Gastroesophageal sphincter (tissue), 4 donors: ENCODE results near the gene SLC38A10. TPM values are rescaled to one million over a fixed set of nuclear protein-coding genes. Genes with fewer than 3 reads are reported as not detected.
A peak's percentile ranks its signal among the peaks of the same experiment; 100 is the strongest.

Experiments
- ATAC-seq: fragments of 150-250 bp; one replicate; pipeline ENCODE4 v1.9.1; 2016; ENCODE audit warnings: mild to moderate bottlenecking, moderate library complexity
- H3K27ac ChIP-seq, 4 donors: fragments of 200-600 bp; sonication (generic) in 3 of 4; 1 replicate in 3 of 4; 2 replicates in 1 of 4; pipeline ENCODE4 v1.5.1; 2016 to 2019
- H3K27me3 ChIP-seq: fragments of 200-600 bp; sonication (generic); one replicate; pipeline ENCODE4 v1.5.1; 2019
- H3K36me3 ChIP-seq, 2 donors: fragments of 200-600 bp; sonication (generic); one replicate each; pipeline ENCODE4 v1.5.1; 2019; ENCODE audit warnings: control low read depth in 1 of 2
- H3K4me1 ChIP-seq, 3 donors: fragments of 200-600 bp; sonication (generic); 1 replicate in 2 of 3; 2 replicates in 1 of 3; pipeline ENCODE4 v1.5.1; 2016 to 2019; ENCODE audit warnings: control low read depth in 2 of 3
- H3K4me3 ChIP-seq, 2 donors: fragments of 200-600 bp; sonication (generic); one replicate each; pipeline ENCODE4 v1.5.1; 2019; ENCODE audit warnings: mild to moderate bottlenecking in 1 of 2, moderate library complexity in 1 of 2
- H3K9me3 ChIP-seq, 3 donors: fragments of 200-600 bp; sonication (generic); one replicate each; pipeline ENCODE4 v1.5.1; 2017 to 2019; ENCODE audit warnings: control low read depth in 2 of 3
- EP300 ChIP-seq: sonication (generic); formaldehyde crosslinking; IDR thresholded peaks from one replicate; pipeline ENCODE4 v1.6.1; 2017; ENCODE audit warnings: antibody characterized with exemption, mild to moderate bottlenecking
- POLR2A ChIP-seq, 2 donors: fragments of 450-650 bp; IDR thresholded peaks; one replicate each; pipeline ENCODE4 v1.6.1; 2017; ENCODE audit warnings: antibody characterized with exemption in 2 of 2, mild to moderate bottlenecking in 2 of 2, moderate library complexity in 1 of 2
- POLR2AphosphoS5 ChIP-seq: sonication (generic); formaldehyde crosslinking; IDR thresholded peaks from one replicate; pipeline ENCODE4 v1.6.1; 2017; ENCODE audit warnings: antibody characterized with exemption
- WGBS, 2 donors: methylation state at CpG; one replicate each; pipeline ENCODE4 v1.1.5; 2018; ENCODE audit warnings: low coverage in 1 of 2; 5-methylcytosine and 5-hydroxymethylcytosine counted together
- total RNA-seq, 4 donors: library from RNA; depleted of rRNA; stranded (reverse); fragments of >200 nt; gene quantifications; one replicate each; pipeline ENCODE4 v1.1.0, GENCODE V29; 2016
- TF ChIP-seq, protein P1 (sequence below), 4 experiments: fragments of 200-600 bp in 2 of 4; fragments of 450-650 bp in 2 of 4; sonication (generic) in 1 of 4; IDR thresholded peaks; one replicate each; pipeline ENCODE4 v1.5.1; 2017 to 2019; ENCODE audit warnings: antibody characterized with exemption in 4 of 4, mild to moderate bottlenecking in 2 of 4, moderate library complexity in 2 of 4

The SLC38A10 gene
- total RNA-seq, 4 donors from 2014 or later: 70.5 to 99.6 (median 81.8) TPM

DNA sequence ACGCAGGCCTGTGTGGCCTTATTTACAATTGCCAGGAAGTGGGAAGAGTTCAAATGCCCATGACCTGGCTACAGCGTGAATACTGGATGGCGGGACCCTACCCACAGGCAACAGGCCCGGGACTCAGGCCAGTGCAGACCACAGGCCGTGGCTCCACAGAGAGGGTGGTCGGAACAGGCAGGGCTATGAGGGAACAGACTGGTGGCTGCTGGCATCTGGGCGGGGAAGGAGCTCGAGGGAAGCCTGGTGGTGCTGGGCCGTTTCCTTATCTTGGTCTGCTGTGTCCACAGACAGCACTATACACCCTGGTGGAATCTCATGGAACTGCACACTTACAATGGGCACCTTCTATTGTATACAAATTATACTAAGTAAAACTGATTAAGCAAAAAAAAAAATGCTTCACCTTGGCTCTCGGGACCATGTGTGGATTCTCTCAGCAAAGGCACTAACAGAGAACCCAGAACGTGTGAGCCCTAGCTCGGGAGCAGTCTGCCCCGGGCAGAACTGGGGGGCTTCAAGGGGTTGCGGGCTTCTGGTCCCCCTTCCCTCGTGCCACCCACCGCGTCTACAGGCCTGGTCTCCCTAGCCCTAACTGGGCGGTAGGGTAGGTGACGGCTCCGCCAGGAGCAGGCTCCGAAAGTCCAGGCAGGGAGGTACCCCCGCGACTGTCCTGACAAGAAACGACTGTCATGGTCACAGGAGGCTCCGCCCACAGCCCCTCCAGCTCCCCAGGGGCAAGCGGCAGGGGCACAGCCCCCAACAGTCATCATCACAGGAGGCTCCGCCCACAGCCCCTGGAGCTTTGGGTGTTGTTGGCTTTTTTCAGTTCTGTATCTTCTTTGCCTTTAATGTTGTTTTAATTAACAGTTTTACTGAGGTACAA is 94.2 kb downstream of the SLC38A10 start:
- H3K27me3 ChIP-seq: no peaks in the 10 kb centered on the region
- 6 to 55% methylated on average over 3 to 9 of the region's 27 CpGs for WGBS, 2 donors
- no peaks in the 10 kb centered on the region for H3K9me3 ChIP-seq
- H3K4me1 ChIP-seq: peaks cover 0 to 4% (median 0%) of the 10 kb centered on the region in 3 donors
- TF ChIP-seq POLR2AphosphoS5: no peak
- TF ChIP-seq, protein P1, sequence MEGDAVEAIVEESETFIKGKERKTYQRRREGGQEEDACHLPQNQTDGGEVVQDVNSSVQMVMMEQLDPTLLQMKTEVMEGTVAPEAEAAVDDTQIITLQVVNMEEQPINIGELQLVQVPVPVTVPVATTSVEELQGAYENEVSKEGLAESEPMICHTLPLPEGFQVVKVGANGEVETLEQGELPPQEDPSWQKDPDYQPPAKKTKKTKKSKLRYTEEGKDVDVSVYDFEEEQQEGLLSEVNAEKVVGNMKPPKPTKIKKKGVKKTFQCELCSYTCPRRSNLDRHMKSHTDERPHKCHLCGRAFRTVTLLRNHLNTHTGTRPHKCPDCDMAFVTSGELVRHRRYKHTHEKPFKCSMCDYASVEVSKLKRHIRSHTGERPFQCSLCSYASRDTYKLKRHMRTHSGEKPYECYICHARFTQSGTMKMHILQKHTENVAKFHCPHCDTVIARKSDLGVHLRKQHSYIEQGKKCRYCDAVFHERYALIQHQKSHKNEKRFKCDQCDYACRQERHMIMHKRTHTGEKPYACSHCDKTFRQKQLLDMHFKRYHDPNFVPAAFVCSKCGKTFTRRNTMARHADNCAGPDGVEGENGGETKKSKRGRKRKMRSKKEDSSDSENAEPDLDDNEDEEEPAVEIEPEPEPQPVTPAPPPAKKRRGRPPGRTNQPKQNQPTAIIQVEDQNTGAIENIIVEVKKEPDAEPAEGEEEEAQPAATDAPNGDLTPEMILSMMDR (IDR thresholded peaks at IDR 0.05): peak in 3 of 4 experiments; percentile 47 to 61 (median 59)
- peak; percentile 52 for ATAC-seq
- H3K4me3 ChIP-seq: no peak overlapping the region
- no peak overlapping the region for H3K27ac ChIP-seq
- peaks cover 0 to 83% of the 10 kb centered on the region in 2 donors for H3K36me3 ChIP-seq

DNA sequence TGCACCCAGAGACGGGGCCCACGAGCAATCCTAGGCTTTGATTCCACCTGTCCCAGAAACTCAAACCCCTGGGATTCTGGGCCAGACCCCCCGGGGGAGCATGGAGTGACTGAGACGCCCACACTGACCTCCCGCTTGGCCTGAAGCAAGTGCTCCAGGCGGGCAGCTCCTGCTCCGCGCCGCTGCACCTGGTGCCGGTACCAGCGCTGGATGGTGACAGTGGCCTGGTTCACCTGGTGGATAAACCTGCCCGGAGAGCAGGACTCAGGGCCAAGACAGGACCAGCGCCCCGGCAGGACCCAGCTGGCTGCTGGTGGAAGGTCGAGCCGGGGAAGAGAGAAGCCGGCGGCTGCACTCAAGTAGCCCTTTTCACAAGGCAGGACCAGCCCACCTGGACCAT is 94.9 kb downstream of the SLC38A10 start:
- peaks cover 0 to 84% of the 10 kb centered on the region in 2 donors for H3K36me3 ChIP-seq

DNA sequence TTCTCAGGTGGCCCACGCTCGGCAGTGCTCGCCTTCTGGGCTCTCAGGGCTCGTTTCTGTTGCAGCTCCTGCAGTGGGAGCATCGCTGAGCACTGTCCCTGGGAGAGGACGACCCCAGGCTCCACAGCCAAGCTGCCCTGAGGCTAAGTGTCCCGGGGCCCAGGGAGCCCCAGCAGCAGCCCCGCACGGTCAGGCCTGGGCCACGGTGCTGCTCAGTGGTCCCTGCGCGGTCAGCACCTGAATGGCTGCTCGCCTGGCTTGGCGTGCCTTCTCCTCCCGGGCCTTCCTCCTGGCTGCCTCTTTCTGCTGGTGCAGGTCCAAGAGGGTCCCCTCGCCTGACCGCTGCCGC is 95.7 kb downstream of the SLC38A10 start:
- ATAC-seq: no peak
- no peaks in the 10 kb centered on the region for H3K27me3 ChIP-seq
- H3K9me3 ChIP-seq: no peaks in the 10 kb centered on the region
- H3K4me3 ChIP-seq: no peak overlapping the region
- peaks cover 0 to 4% (median 0%) of the 10 kb centered on the region in 3 donors for H3K4me1 ChIP-seq
- peaks cover 0 to 84% of the 10 kb centered on the region in 2 donors for H3K36me3 ChIP-seq
- no CpG with 5 or more reads among the region's 18 CpGs for WGBS, 2 donors
- TF ChIP-seq POLR2A (IDR thresholded peaks at IDR 0.05): no peak
- no peak overlapping the region for H3K27ac ChIP-seq

More for the DNA sequence above, 94.9 kb downstream of the SLC38A10 start:
- Histone ChIP-seq H3K27me3 (no peaks in the 10 kb centered on the region), H3K9me3 (no peaks in the 10 kb centered on the region), H3K4me1 (peaks cover 0 to 4% (median 0%) of the 10 kb centered on the region in 3 donors), H3K27ac (no peak overlapping the region), H3K4me3 (no peak overlapping the region)
- no peak for ATAC-seq
- TF ChIP-seq POLR2AphosphoS5: no peak
- no peak for TF ChIP-seq POLR2A (IDR thresholded peaks at IDR 0.05)
- no peak for TF ChIP-seq EP300
- TF ChIP-seq, protein P1 (IDR thresholded peaks at IDR 0.05): no peak
- WGBS, 2 donors: no CpG with 5 or more reads among the region's 18 CpGs

DNA sequence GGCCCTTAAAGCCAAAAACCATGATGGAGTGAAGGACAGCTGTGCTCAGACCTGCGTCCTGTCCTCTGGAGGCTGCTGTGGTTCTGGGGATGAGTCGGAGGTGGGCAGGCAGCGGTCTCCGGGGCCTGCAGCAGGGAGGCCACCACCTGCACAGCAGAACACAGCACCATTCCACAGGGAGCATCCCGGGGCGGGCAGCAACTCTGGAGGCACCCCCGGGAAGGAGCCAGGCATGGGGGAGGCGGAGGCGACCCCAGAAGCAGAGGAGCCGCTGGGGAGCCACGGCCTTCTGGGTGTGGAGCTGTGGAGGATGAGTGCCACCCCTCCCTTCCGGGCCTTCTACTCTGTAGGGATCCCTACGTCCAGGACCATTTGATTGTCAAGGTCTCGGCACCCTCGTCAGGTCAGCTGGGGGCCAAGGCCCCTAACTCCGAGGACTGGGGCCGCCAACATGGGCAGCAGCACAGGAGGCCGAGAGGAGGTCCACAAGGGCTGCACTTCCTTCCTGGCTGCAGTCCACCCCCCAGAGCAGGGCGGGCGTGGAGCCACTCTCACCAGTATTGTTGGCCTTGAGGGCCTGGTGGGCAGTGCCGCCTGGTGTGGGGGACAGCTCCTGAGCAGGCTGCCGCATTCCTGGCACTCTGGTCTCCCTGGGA is 96.2 kb downstream of the SLC38A10 start:
- H3K4me3 ChIP-seq: no peak overlapping the region
- H3K9me3 ChIP-seq: no peaks in the 10 kb centered on the region
- no peaks in the 10 kb centered on the region for H3K27me3 ChIP-seq
- TF ChIP-seq POLR2A (IDR thresholded peaks at IDR 0.05) (no peak), EP300 (no peak), POLR2AphosphoS5 (no peak)
- TF ChIP-seq, protein P1 (IDR thresholded peaks at IDR 0.05): no peak
- no peak overlapping the region for H3K27ac ChIP-seq
- H3K36me3 ChIP-seq: peaks cover 0 to 83% of the 10 kb centered on the region in 2 donors
- WGBS, 2 donors: no CpG with 5 or more reads among the region's 22 CpGs
- peaks cover 0 to 4% (median 0%) of the 10 kb centered on the region in 3 donors for H3K4me1 ChIP-seq
- ATAC-seq: no peak

DNA sequence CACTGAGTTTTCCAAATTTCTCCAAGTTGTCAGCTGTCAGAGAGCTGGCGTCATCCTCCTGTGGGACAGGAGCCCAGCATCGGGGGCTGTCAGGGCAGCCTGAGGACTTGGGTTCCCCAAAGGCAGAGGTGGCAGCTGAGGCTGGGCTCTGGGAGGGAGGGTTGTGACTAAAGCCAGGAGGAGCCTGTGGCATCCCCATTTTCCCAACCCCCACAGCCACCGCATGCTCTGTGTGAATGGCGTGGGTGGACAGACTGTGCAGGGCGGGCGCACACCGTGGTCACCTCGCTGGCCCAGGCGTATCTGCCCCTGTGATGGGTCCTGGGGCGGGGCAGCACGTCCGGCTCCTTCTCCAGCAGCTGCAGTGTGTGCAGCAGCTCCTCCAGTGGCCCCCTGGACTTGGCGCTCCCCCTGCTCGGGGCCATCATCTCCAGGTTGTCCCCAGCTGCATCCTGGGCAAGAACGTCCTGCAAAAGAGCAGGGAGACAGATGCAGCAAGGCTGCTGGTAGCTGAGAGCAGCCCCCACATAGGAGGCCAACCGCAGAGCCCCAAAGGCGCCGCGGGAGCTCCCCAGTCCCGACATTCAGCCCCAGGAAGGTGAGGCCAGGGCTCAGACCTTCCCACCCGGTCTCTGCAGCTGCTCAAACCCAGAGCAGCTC is 97.1 kb downstream of the SLC38A10 start:
- WGBS, 2 donors: no CpG with 5 or more reads among the region's 21 CpGs
- TF ChIP-seq, protein P1 (IDR thresholded peaks at IDR 0.05): no peak
- TF ChIP-seq EP300 (no peak), POLR2A (IDR thresholded peaks at IDR 0.05) (no peak), POLR2AphosphoS5 (no peak)
- ATAC-seq: no peak

More for the DNA sequence above, 97.1 kb downstream of the SLC38A10 start:
- H3K36me3 ChIP-seq: peaks cover 0 to 77% of the 10 kb centered on the region in 2 donors
- H3K4me1 ChIP-seq: peaks cover 0 to 4% (median 0%) of the 10 kb centered on the region in 3 donors
- no peak overlapping the region for H3K4me3 ChIP-seq
- H3K27me3 ChIP-seq: no peaks in the 10 kb centered on the region
- no peaks in the 10 kb centered on the region for H3K9me3 ChIP-seq
- peak overlapping the region in 1 of 4 donors; percentile 32 for H3K27ac ChIP-seq
